Kidney capillary endothelial cell (primary cell): ENCODE data around the gene ABHD16B.
"Not testable (repeated sequence)": the region's sequence is repeated elsewhere in the genome, so short reads cannot be mapped to it uniquely, and the experiment has no call there.

Source experiments
- DNase-seq: peaks from one replicate; pipeline ENCODE4 v3.0.0-alpha.2; 2018; ENCODE audit warnings: low spot score

The ABHD16B gene

GRCh38 chr20:63855363-63856097, 5.8 kb upstream of the ABHD16B start:
- DNase-seq = no peak

- no peak for DNase-seq
These were observed 5.2 kb upstream of the ABHD16B start for GRCh38 chr20:63856098-63856511.

GRCh38 chr20:63857764-63858392, 3.4 kb upstream of the ABHD16B start:
- no peak for DNase-seq

GRCh38 chr20:63858393-63859165, 2.7 kb upstream of the ABHD16B start:
- DNase-seq = peak; percentile 95

- DNase-seq = no peak
These were observed 2.1 kb upstream of the ABHD16B start for GRCh38 chr20:63859166-63859699.

- DNase-seq = no peak
These were observed 810 bp upstream of the ABHD16B start for GRCh38 chr20:63860325-63861051.

GRCh38 chr20:63861981-63862901, 943 bp downstream of the ABHD16B start:
- DNase-seq = no peak

- no peak for DNase-seq
These were observed 1.9 kb downstream of the ABHD16B start for GRCh38 chr20:63863021-63863797.

- DNase-seq = peak; percentile 88
These were observed 2.7 kb downstream of the ABHD16B start for GRCh38 chr20:63863798-63864544.

- DNase-seq = no peak
These were observed 3.3 kb downstream of the ABHD16B start for GRCh38 chr20:63864545-63864977.

GRCh38 chr20:63864978-63865640, 3.8 kb downstream of the ABHD16B start, which contains the start of gene TPD52L2:
Gene TPD52L2, plus strand, starts transcription at chr20:63865270. Its CDS starts 96 bp downstream, at chr20:63865366.
- DNase-seq = peak; percentile 95

GRCh38 chr20:63867042-63867441, 5.7 kb downstream of the ABHD16B start:
- DNase-seq = not testable (repeated sequence)

GRCh38 chr20:63868264-63868663, 7.0 kb downstream of the ABHD16B start:
- DNase-seq = no peak

- peak; percentile 97 for DNase-seq
These were observed 12.2 kb downstream of the ABHD16B start for GRCh38 chr20:63873477-63873971.

GRCh38 chr20:63874241-63874640, 12.9 kb downstream of the ABHD16B start:
- not testable (repeated sequence) for DNase-seq

GRCh38 chr20:63876489-63877036, 15.3 kb downstream of the ABHD16B start:
- DNase-seq = no peak

GRCh38 chr20:63877755-63878470, 16.6 kb downstream of the ABHD16B start:
- DNase-seq = no peak
